Ovary (tissue), 9 donors: ENCODE data around the gene AFF3. TPM values are rescaled to one million over a fixed set of nuclear protein-coding genes. Genes with fewer than 3 reads are reported as not detected.

ENCODE experiments used
- DNase-seq, 5 donors: peaks; one replicate each; pipeline ENCODE4 v3.0.0-alpha.2; 2019 to 2020
- H3K27ac ChIP-seq, 2 donors: fragments of 200-600 bp; one replicate each; pipeline versions ENCODE4 v1.5.1 to v1.8.0; 2019 to 2022
- H3K27me3 ChIP-seq: fragments of 200-600 bp; one replicate; pipeline ENCODE4 v1.8.0; 2022
- H3K36me3 ChIP-seq: fragments of 200-600 bp; sonication (generic); one replicate; pipeline ENCODE4 v1.5.1; 2019
- H3K4me1 ChIP-seq: one replicate; pipeline ENCODE4 v1.8.1; 2013; ENCODE audit warnings: mild to moderate bottlenecking, moderate library complexity; ENCODE audit not compliant: insufficient read depth
- H3K4me3 ChIP-seq: fragments of 200-600 bp; sonication (generic); one replicate; pipeline ENCODE4 v1.5.1; 2017
- H3K9me3 ChIP-seq, 2 donors: fragments of 200-600 bp in 1 of 2; sonication (generic) in 1 of 2; one replicate each; pipeline versions ENCODE4 v1.5.1 to v1.8.1; 2013 to 2019; ENCODE audit warnings: mild to moderate bottlenecking in 1 of 2, moderate library complexity in 1 of 2
- EP300 ChIP-seq: sonication (generic); formaldehyde crosslinking; IDR thresholded peaks from one replicate; pipeline ENCODE4 v1.6.1; 2017; ENCODE audit warnings: antibody characterized with exemption
- POLR2A ChIP-seq: fragments of 450-650 bp; IDR thresholded peaks from one replicate; pipeline ENCODE4 v1.6.1; 2017; ENCODE audit warnings: antibody characterized with exemption, mild to moderate bottlenecking, moderate library complexity
- WGBS, 3 donors: extraction: QIAGEN DNeasy Blood & Tissue Kit in 1 of 3; methylation state at CpG; one replicate each; pipeline versions ENCODE4 v1.1.5 to v1.1.7; 2013 to 2017; 5-methylcytosine and 5-hydroxymethylcytosine counted together
- intact Hi-C, 4 donors: fragments of 100-400 bp; cut with DNase I; formaldehyde crosslinking; loops; one replicate each; pipeline versions ENCODE4 v1.11.0 to v1.15.1; 2022 to 2023
- polyA plus RNA-seq, 2 donors: library from polyadenylated mRNA; stranded (reverse); fragments of 200-250 nt in 1 of 2; fragments of 350-450 nt in 1 of 2; fragmentation: Illumina TruSeq in 1 of 2; extraction: RNeasy Lipid Tissue Mini Kit (QIAGEN cat#74804) in 1 of 2; gene quantifications; one replicate each; pipeline ENCODE4 v1.2.3, GENCODE V29; 2013 to 2014
- total RNA-seq, 7 donors: library from RNA; depleted of rRNA in 2 of 7; stranded (reverse); fragments of >200 nt in 2 of 7; fragmentation: NEBNext Ultra II Directional in 3 of 7; extraction: Animal tissue kit (Norgen Biotek cat#: 25700) in 3 of 7; gene quantifications; one replicate each; pipeline versions ENCODE4 v1.1.0 to v1.2.4, GENCODE V29; 2016 to 2023
- TF ChIP-seq, protein P1 (sequence below), 3 donors: fragments of 450-650 bp in 2 of 3; fragments of 200-600 bp in 1 of 3; IDR thresholded peaks; one replicate each; pipeline versions ENCODE4 v1.5.1 to v1.8.0; 2016 to 2022; ENCODE audit warnings: antibody characterized with exemption in 3 of 3, mild to moderate bottlenecking in 1 of 3
- donor health status: DM: no; HTN: no; CAD: no; lungs with moderate emphysema.
- donor health status: DM: no; HTN: no; CAD: no.
- donor health status: Bipolar disorder and iron deficiency.
- donor health status: DM: yes; HTN: yes; CAD: no.
- donor health status: DM: no; HTN: no; CAD: no.
- donor health status: DM: yes; HTN: yes; CAD: no.

Gene AFF3
- total and polyA plus RNA-seq, 9 donors, result 5.9 to 40.8 (median 25.7) TPM

DNA sequence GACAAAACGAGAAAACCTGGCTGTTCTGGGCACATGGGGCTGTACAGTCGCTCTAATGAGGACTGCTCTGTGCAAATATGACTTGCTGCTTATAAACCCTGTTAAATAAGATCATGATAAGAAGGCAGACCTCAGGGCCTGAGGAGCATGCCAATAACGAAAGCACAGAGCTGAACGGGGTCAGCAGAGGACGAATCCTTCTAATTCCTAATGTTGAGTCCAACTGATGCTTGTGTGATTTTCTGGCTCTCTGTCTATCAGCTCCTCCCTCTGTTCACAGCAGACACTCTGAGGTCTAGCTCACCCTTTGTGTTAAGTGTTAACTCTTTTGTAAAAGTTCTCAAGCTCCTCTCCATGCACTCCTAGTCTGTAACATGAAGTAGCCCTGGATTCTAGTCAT, 485.4 kb downstream of the AFF3 start:
- TF ChIP-seq POLR2A (no peak), EP300 (no peak)
- TF ChIP-seq, protein P1, sequence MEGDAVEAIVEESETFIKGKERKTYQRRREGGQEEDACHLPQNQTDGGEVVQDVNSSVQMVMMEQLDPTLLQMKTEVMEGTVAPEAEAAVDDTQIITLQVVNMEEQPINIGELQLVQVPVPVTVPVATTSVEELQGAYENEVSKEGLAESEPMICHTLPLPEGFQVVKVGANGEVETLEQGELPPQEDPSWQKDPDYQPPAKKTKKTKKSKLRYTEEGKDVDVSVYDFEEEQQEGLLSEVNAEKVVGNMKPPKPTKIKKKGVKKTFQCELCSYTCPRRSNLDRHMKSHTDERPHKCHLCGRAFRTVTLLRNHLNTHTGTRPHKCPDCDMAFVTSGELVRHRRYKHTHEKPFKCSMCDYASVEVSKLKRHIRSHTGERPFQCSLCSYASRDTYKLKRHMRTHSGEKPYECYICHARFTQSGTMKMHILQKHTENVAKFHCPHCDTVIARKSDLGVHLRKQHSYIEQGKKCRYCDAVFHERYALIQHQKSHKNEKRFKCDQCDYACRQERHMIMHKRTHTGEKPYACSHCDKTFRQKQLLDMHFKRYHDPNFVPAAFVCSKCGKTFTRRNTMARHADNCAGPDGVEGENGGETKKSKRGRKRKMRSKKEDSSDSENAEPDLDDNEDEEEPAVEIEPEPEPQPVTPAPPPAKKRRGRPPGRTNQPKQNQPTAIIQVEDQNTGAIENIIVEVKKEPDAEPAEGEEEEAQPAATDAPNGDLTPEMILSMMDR (IDR thresholded peaks at IDR 0.05), result no peak

GRCh38 chr2:99653433-99653832, 489.0 kb downstream of the AFF3 start:
- Histone ChIP-seq H3K4me3 (no peak overlapping the region), H3K9me3 (no peaks in the 10 kb centered on the region), H3K4me1 (peaks cover 7% of the 10 kb centered on the region), H3K36me3 (no peaks in the 10 kb centered on the region), H3K27ac (no peak overlapping the region), H3K27me3 (no peaks in the 10 kb centered on the region)
- intact Hi-C loops, result no loop called here
- TF ChIP-seq, protein P1 (IDR thresholded peaks at IDR 0.05), result no peak
- TF ChIP-seq EP300 (no peak), POLR2A (no peak)
- DNase-seq, result no peak
- WGBS, 3 donors, result 95 to 96% (median 96%) methylated on average over 9 of the region's 9 CpGs

More for the DNA sequence above, 485.4 kb downstream of the AFF3 start:
- 20 to 26% (median 20%) methylated on average over 5 of the region's 5 CpGs for WGBS, 3 donors
- Histone ChIP-seq H3K27ac (no peak overlapping the region), H3K9me3 (no peaks in the 10 kb centered on the region), H3K4me3 (no peak overlapping the region), H3K27me3 (no peaks in the 10 kb centered on the region), H3K4me1 (peaks cover 12% of the 10 kb centered on the region), H3K36me3 (no peaks in the 10 kb centered on the region)
- no peak for DNase-seq
- intact Hi-C loops, result no loop called here

DNA sequence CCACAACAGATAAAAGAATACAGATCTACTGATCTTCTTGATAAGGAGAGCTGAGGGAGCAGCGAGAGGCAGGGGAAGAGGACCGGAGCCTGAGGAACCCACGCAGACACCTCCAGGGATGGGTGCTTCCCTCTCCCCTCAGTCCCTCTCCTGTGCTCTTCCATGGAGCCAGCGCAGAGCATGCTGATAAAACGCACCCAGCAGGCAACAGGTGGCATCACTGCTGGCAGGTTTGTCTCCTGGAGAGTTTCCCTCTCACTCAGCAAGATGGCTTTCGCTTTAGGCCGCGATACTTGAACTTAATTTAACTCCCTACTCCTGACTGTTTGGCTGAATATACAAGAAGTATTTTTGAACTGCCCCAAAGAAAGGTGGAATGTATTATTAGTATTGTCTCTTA, 489.5 kb downstream of the AFF3 start:
- intact Hi-C loops, result no loop called here
- WGBS, 3 donors, result 93 to 97% (median 96%) methylated on average over 8 of the region's 8 CpGs
- no peak for DNase-seq
- no peak overlapping the region for H3K27ac ChIP-seq
- peaks cover 9% of the 10 kb centered on the region for H3K4me1 ChIP-seq
- no peaks in the 10 kb centered on the region for H3K36me3 ChIP-seq
- H3K9me3 ChIP-seq, result no peaks in the 10 kb centered on the region
- TF ChIP-seq, protein P1 (IDR thresholded peaks at IDR 0.05), result no peak
- TF ChIP-seq POLR2A (no peak), EP300 (no peak)
- no peak overlapping the region for H3K4me3 ChIP-seq
- H3K27me3 ChIP-seq, result no peaks in the 10 kb centered on the region

DNA sequence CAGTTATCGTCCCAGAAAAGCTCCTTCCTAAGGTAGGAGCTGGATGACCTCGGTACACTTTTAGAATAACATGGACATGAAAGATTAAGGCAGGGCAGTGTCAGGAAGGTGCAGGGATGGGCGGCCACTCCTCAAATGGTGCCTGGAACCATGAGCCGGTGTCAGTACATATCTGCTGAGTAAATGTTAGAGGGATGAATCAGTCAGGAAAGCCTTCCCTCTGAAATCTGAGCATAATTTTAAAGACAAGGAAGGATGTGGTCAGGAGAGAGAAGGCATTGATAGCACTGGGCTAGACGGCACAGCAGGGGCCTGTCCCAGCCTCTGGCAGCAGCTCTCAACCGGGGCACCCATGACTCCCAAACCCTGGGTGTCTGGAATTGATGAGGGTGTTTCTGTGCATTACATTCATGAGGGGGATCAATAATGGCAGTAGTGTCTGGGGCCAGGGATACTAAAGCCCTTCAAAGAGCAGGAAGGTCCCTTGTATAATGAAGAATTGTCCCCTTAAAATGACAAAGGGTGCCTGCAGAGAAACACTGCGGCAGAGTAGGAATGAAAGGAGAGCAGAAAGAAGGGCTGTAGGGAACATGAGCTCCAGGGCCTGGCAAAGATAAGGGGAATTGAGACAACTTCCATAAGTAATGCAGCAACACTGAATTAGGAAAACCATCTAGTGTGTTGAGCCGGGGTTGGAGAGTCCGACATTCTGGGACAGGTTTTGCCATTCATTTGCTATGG, 490.3 kb downstream of the AFF3 start:
- no peak for TF ChIP-seq POLR2A
- TF ChIP-seq, protein P1 (IDR thresholded peaks at IDR 0.05), result no peak
- TF ChIP-seq EP300, result no peak
- Histone ChIP-seq H3K9me3 (no peaks in the 10 kb centered on the region), H3K4me1 (peaks cover 10% of the 10 kb centered on the region), H3K4me3 (no peak overlapping the region), H3K27me3 (no peaks in the 10 kb centered on the region), H3K36me3 (no peaks in the 10 kb centered on the region), H3K27ac (no peak overlapping the region)
- intact Hi-C loops, result no loop called here
- no peak for DNase-seq
- 86 to 91% (median 89%) methylated on average over 9 of the region's 9 CpGs for WGBS, 3 donors
